KMS-11 (cell line): Measurements from ENCODE around the gene LARGE2.
A peak's percentile ranks its signal among the peaks of the same experiment; 100 is the strongest.

Experiments
- H2AFZ ChIP-seq: fragments of 200-600 bp; sonication (generic); 2 replicates; pipeline ENCODE4 v1.6.1; 2016; ENCODE audit warnings: antibody characterized with exemption, mixed run types, low read depth
- H3K27ac ChIP-seq: fragments of 200-600 bp; sonication (generic); 2 replicates; pipeline ENCODE4 v1.6.1; 2016; ENCODE audit warnings: mild to moderate bottlenecking, mixed run types
- H3K27me3 ChIP-seq: fragments of 200-600 bp; sonication (generic); 2 replicates; pipeline ENCODE4 v1.6.1; 2017; ENCODE audit warnings: mild to moderate bottlenecking, low read depth, mixed run types, moderate library complexity; ENCODE audit not compliant: insufficient read depth
- H3K36me3 ChIP-seq: fragments of 200-600 bp; sonication (generic); 2 replicates; pipeline ENCODE4 v1.6.1; 2017; ENCODE audit warnings: mild to moderate bottlenecking, mixed run types; ENCODE audit not compliant: insufficient read depth
- H3K4me1 ChIP-seq: fragments of 200-600 bp; sonication (generic); 2 replicates; pipeline ENCODE4 v1.6.1; 2016; ENCODE audit warnings: mild to moderate bottlenecking, low read depth, mixed run types; ENCODE audit not compliant: poor library complexity, severe bottlenecking
- H3K4me2 ChIP-seq: fragments of 200-600 bp; sonication (generic); 2 replicates; pipeline ENCODE4 v1.7.0; 2016; ENCODE audit warnings: mild to moderate bottlenecking, mixed run types
- H3K4me3 ChIP-seq: fragments of 200-600 bp; sonication (generic); IDR thresholded peaks from 2 replicates; pipeline ENCODE4 v1.6.1; 2017; ENCODE audit warnings: low read depth, low read length, mixed read lengths; ENCODE audit not compliant: insufficient read depth
- H3K79me2 ChIP-seq: fragments of 200-600 bp; sonication (generic); 2 replicates; pipeline ENCODE4 v1.6.1; 2016; ENCODE audit warnings: low read depth, mixed run types; ENCODE audit not compliant: insufficient read depth
- H3K9ac ChIP-seq: fragments of 200-600 bp; sonication (generic); 2 replicates; pipeline ENCODE4 v1.6.1; 2016; ENCODE audit warnings: mild to moderate bottlenecking, mixed run types
- H4K20me1 ChIP-seq: fragments of 200-600 bp; sonication (generic); 2 replicates; pipeline ENCODE4 v1.6.1; 2016; ENCODE audit warnings: mild to moderate bottlenecking, mixed run types; ENCODE audit not compliant: insufficient read depth
- CTCF ChIP-seq: fragments of 200-600 bp; sonication (generic); conservative IDR thresholded peaks from 2 replicates; pipeline ENCODE4 v1.6.1; 2017; ENCODE audit warnings: low read depth, mild to moderate bottlenecking, antibody characterized with exemption, low read length, moderate library complexity, mixed read lengths

LARGE2 gene

GRCh38 chr11:45928535-45929215 lies 6.2 kb downstream of the LARGE2 start:
- Histone ChIP-seq H2AFZ (no peak overlapping the region), H3K27ac (no peak overlapping the region), H3K79me2 (no peaks in the 10 kb centered on the region), H3K4me2 (no peak overlapping the region), H3K27me3 (no peaks in the 10 kb centered on the region), H3K36me3 (no peaks in the 10 kb centered on the region), H4K20me1 (no peaks in the 10 kb centered on the region), H3K4me3 (no peak overlapping the region), H3K4me1 (peaks cover 15% of the 10 kb centered on the region), H3K9ac (no peak overlapping the region)
- TF ChIP-seq CTCF, result no peak

GRCh38 chr11:45929486-45930030 lies 7.1 kb downstream of the LARGE2 start:
- Histone ChIP-seq H3K4me2 (peak overlapping the region; percentile 55; the same call in 1 of the 2 replicates), H2AFZ (no peak overlapping the region; the same call in 1 of the 2 replicates), H3K4me3 (no peak overlapping the region), H3K27me3 (no peaks in the 10 kb centered on the region), H3K36me3 (no peaks in the 10 kb centered on the region), H4K20me1 (no peaks in the 10 kb centered on the region), H3K79me2 (no peaks in the 10 kb centered on the region), H3K4me1 (peaks cover 15% of the 10 kb centered on the region), H3K9ac (no peak overlapping the region; the same call in 1 of the 2 replicates), H3K27ac (no peak overlapping the region; the same call in 1 of the 2 replicates)
- TF ChIP-seq CTCF, result no peak

GRCh38 chr11:45930031-45930794 lies 7.8 kb downstream of the LARGE2 start:
- H3K9ac ChIP-seq, result no peak overlapping the region; the same call in 1 of the 2 replicates
- H3K79me2 ChIP-seq, result no peaks in the 10 kb centered on the region
- no peaks in the 10 kb centered on the region for H4K20me1 ChIP-seq
- TF ChIP-seq CTCF, result no peak
- peaks cover 15% of the 10 kb centered on the region for H3K4me1 ChIP-seq
- H3K27ac ChIP-seq, result no peak overlapping the region; the same call in 1 of the 2 replicates
- no peak overlapping the region; the same call in 1 of the 2 replicates for H2AFZ ChIP-seq
- H3K36me3 ChIP-seq, result no peaks in the 10 kb centered on the region
- no peak overlapping the region for H3K4me3 ChIP-seq
- H3K4me2 ChIP-seq, result peak overlapping the region; percentile 55
- no peaks in the 10 kb centered on the region for H3K27me3 ChIP-seq

- peaks cover 15% of the 10 kb centered on the region for H3K4me1 ChIP-seq
- H3K27ac ChIP-seq, result no peak overlapping the region
- H4K20me1 ChIP-seq, result no peaks in the 10 kb centered on the region
- no peaks in the 10 kb centered on the region for H3K27me3 ChIP-seq
- H3K9ac ChIP-seq, result no peak overlapping the region
- TF ChIP-seq CTCF, result no peak
- no peak overlapping the region for H3K4me3 ChIP-seq
- H3K36me3 ChIP-seq, result no peaks in the 10 kb centered on the region
- H3K79me2 ChIP-seq, result no peaks in the 10 kb centered on the region
- H3K4me2 ChIP-seq, result no peak overlapping the region
- no peak overlapping the region for H2AFZ ChIP-seq
Observed at GRCh38 chr11:45930951-45931570, 8.6 kb downstream of the LARGE2 start.
